ENCODE measurements around the gene SETD4. TPM values are rescaled to one million over a fixed set of nuclear protein-coding genes. Genes with fewer than 3 reads are reported as not detected.

The SETD4 gene
- total RNA-seq, 2 experiments from 2014 or later: 15.5 to 17.4 TPM

GRCh38 chr21:36008505-36008904 is 51.8 kb downstream of the SETD4 start:
- H3K9me3 Mint-ChIP-seq: no peaks in the 10 kb centered on the region
- H3K4me3 Mint-ChIP-seq: no peak overlapping the region
- no peaks in the 10 kb centered on the region for H3K36me3 Mint-ChIP-seq (ENCODE audit: low read depth)
- ChIA-PET POLR2A (no interaction called here), CTCF (no interaction called here)
- peaks cover 13% of the 10 kb centered on the region for H3K27me3 Mint-ChIP-seq
- no peak for DNase-seq
- H3K4me1 Mint-ChIP-seq: no peaks in the 10 kb centered on the region
- no peak overlapping the region for H3K27ac Mint-ChIP-seq

- POLR2A ChIA-PET: no interaction called here
Observed at GRCh38 chr21:36005879-36006400, 54.4 kb downstream of the SETD4 start.

DNA sequence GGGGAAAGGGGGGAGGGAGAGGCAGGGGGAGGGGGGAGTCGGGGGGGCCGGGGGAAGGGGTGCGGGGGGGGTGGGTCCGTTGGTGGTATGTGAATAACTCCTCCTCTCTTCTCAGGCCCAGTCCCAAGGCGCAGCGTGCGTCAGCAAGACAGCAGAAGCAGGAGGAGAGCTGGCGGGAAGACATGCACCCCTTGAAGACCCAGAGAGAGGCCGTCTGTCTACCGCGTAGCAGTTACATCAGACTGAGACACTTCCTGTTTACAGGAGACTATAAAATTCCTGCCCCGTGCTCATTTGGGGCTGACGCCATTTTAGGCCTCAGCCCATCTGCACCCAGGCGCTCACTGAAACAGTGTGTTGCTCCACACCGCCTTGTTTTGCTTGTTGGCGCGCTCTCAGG is 55.3 kb downstream of the SETD4 start:
- no peak overlapping the region for H3K4me3 Mint-ChIP-seq
- H3K36me3 Mint-ChIP-seq (ENCODE audit: low read depth): no peaks in the 10 kb centered on the region
- no peak overlapping the region for H3K27ac Mint-ChIP-seq
- DNase-seq: no peak
- peaks cover 9% of the 10 kb centered on the region for H3K27me3 Mint-ChIP-seq
- H3K4me1 Mint-ChIP-seq: no peaks in the 10 kb centered on the region
- ChIA-PET CTCF (no interaction called here), POLR2A (no interaction called here)
- no peaks in the 10 kb centered on the region for H3K9me3 Mint-ChIP-seq

More at GRCh38 chr21:36005879-36006400, 54.4 kb downstream of the SETD4 start:
- H3K9me3 Mint-ChIP-seq: no peaks in the 10 kb centered on the region
- H3K4me3 Mint-ChIP-seq: no peak overlapping the region
- H3K27ac Mint-ChIP-seq: no peak overlapping the region
- CTCF ChIA-PET: interaction anchor here (1.2 kb wide), 1 partner anchor 107 kb away, joined by 4 read pairs; no protein-coding TSS in a partner anchor
- no peaks in the 10 kb centered on the region for H3K4me1 Mint-ChIP-seq
- H3K36me3 Mint-ChIP-seq (ENCODE audit: low read depth): no peaks in the 10 kb centered on the region
- H3K27me3 Mint-ChIP-seq: peaks cover 8% of the 10 kb centered on the region
- no peak for DNase-seq

GRCh38 chr21:36004441-36004840 is 55.9 kb downstream of the SETD4 start:
- no peaks in the 10 kb centered on the region for H3K4me1 Mint-ChIP-seq
- H3K27me3 Mint-ChIP-seq: peaks cover 12% of the 10 kb centered on the region
- H3K27ac Mint-ChIP-seq: no peak overlapping the region
- no peaks in the 10 kb centered on the region for H3K36me3 Mint-ChIP-seq (ENCODE audit: low read depth)
- CTCF ChIA-PET: no interaction called here
- DNase-seq: no peak
- H3K9me3 Mint-ChIP-seq: no peaks in the 10 kb centered on the region
- POLR2A ChIA-PET: no interaction called here
- no peak overlapping the region for H3K4me3 Mint-ChIP-seq

- CTCF ChIA-PET: no interaction called here
- Mint-ChIP-seq H3K36me3 (ENCODE audit: low read depth) (no peaks in the 10 kb centered on the region), H3K27ac (no peak overlapping the region), H3K4me3 (no peak overlapping the region), H3K9me3 (no peaks in the 10 kb centered on the region), H3K27me3 (peaks cover 11% of the 10 kb centered on the region), H3K4me1 (no peaks in the 10 kb centered on the region)
- POLR2A ChIA-PET: no interaction called here
- DNase-seq: no peak
Observed at GRCh38 chr21:36003776-36004175, 56.5 kb downstream of the SETD4 start.

DNA sequence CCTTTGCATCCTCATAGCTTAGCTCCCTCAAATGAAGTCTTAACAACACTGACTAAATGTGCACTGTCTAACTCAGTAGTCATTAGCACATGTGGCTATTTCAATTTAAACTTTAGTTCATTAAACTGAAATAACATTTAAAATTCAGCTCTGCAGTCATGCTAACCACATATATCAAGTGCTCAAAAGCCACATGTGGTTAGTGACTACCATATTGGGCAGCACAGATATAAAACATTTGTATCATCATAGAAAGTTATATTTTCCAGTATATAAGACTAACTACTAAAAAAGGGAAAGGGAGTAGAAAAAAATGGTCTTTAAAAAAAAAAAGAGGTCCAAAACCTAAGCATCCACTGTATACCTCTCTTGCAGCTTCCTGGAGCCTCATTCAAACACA is 64.1 kb downstream of the SETD4 start:
- peaks cover 3% of the 10 kb centered on the region for H3K9me3 Mint-ChIP-seq
- CTCF ChIA-PET: interaction anchor here (0.6 kb wide), 2 partner anchors 559 to 1113 kb away, joined by 3 to 4 read pairs; no protein-coding TSS in a partner anchor
- H3K4me1 Mint-ChIP-seq: no peaks in the 10 kb centered on the region
- POLR2A ChIA-PET: no interaction called here
- H3K27ac Mint-ChIP-seq: no peak overlapping the region
- no peaks in the 10 kb centered on the region for H3K36me3 Mint-ChIP-seq (ENCODE audit: low read depth)
- H3K27me3 Mint-ChIP-seq: peaks cover 26% of the 10 kb centered on the region
- no peak for DNase-seq
- H3K4me3 Mint-ChIP-seq: no peak overlapping the region

- H3K27me3 Mint-ChIP-seq: peaks cover 26% of the 10 kb centered on the region
- no peak overlapping the region for H3K4me3 Mint-ChIP-seq
- no peaks in the 10 kb centered on the region for H3K4me1 Mint-ChIP-seq
- no peak overlapping the region for H3K27ac Mint-ChIP-seq
- ChIA-PET CTCF (interaction anchor here (0.6 kb wide), 1 partner anchor 1113 kb away, joined by 4 read pairs; no protein-coding TSS in a partner anchor), POLR2A (no interaction called here)
- no peak for DNase-seq
- H3K36me3 Mint-ChIP-seq (ENCODE audit: low read depth): no peaks in the 10 kb centered on the region
- H3K9me3 Mint-ChIP-seq: peaks cover 3% of the 10 kb centered on the region
Observed at GRCh38 chr21:35995522-35996088, 64.7 kb downstream of the SETD4 start.

DNA sequence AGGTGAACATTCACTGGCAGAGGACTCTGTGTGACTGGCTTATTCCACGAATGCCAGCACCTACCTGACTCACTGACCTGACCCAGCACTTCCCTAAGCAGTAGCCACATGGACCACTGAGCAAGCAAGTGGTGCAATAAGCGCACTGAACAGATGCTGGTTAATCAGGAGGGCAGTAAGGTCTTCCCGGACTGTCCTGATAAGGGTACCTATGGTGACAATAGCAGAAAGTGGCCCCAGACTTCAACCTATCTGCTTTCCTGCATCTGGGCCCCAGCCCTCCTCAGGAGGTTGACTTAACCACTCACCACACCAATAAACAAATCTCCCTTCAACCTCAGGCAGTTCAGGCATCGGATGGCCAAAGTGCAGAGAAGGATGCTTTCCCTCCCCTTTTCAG is 65.7 kb downstream of the SETD4 start:
- no peaks in the 10 kb centered on the region for H3K4me1 Mint-ChIP-seq
- DNase-seq: no peak
- H3K9me3 Mint-ChIP-seq: peaks cover 3% of the 10 kb centered on the region
- POLR2A ChIA-PET: no interaction called here
- H3K36me3 Mint-ChIP-seq (ENCODE audit: low read depth): no peaks in the 10 kb centered on the region
- H3K4me3 Mint-ChIP-seq: no peak overlapping the region
- H3K27me3 Mint-ChIP-seq: peaks cover 20% of the 10 kb centered on the region
- CTCF ChIA-PET: no interaction called here
- H3K27ac Mint-ChIP-seq: no peak overlapping the region

DNA sequence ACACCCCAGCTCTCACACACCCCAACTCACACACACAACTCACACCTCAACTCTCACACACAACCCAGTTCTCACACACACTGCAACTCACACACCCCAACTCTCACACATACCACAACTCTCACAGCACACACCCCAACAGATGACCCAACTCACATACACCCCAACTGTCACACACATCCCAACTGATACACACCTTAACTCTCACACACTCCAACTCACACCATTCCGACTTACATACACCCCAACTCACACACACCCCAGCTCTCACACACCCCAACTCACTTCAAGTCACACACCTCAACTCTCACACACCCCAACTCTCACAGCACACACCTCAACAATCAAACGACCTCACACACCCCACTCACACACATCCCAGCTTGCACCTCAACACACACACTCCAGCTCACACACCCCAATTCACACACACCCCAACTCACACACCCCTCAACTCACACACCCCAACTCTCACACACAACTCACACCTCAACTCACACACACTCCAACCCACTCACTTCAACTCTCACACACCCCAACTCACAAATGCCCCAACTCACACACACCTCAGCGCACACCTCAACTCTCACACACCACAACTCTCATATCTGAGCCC is 66.3 kb downstream of the SETD4 start:
- ChIA-PET CTCF (no interaction called here), POLR2A (no interaction called here)
- H3K36me3 Mint-ChIP-seq (ENCODE audit: low read depth): no peaks in the 10 kb centered on the region
- no peak overlapping the region for H3K4me3 Mint-ChIP-seq
- peaks cover 20% of the 10 kb centered on the region for H3K27me3 Mint-ChIP-seq
- no peak for DNase-seq
- no peak overlapping the region for H3K27ac Mint-ChIP-seq
- H3K4me1 Mint-ChIP-seq: no peaks in the 10 kb centered on the region
- peaks cover 3% of the 10 kb centered on the region for H3K9me3 Mint-ChIP-seq

DNA sequence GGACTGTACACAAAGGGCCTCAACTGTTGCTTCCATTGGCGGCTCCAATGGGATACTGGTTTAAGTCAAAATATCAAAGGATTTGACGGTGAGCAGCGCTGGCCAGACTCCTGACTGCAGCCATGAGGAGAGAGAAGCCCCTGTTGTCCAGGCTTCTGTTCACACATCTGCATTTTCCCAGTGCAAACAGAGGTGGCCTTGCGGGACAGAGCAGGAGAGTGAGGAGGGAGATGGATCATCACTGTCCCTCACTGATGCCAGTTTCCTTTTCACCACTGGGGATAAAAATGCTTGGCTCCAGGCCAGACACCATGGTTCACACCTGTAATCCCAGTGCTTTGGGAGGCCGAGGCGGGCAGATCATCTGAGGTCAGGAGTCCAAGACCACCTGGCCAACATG is 69.2 kb downstream of the SETD4 start:
- no peaks in the 10 kb centered on the region for H3K4me1 Mint-ChIP-seq
- H3K9me3 Mint-ChIP-seq: peaks cover 3% of the 10 kb centered on the region
- POLR2A ChIA-PET: no interaction called here
- no peak overlapping the region for H3K27ac Mint-ChIP-seq
- no peak overlapping the region for H3K4me3 Mint-ChIP-seq
- peaks cover 19% of the 10 kb centered on the region for H3K27me3 Mint-ChIP-seq
- H3K36me3 Mint-ChIP-seq (ENCODE audit: low read depth): no peaks in the 10 kb centered on the region
- CTCF ChIA-PET: no interaction called here
- DNase-seq: no peak

DNA sequence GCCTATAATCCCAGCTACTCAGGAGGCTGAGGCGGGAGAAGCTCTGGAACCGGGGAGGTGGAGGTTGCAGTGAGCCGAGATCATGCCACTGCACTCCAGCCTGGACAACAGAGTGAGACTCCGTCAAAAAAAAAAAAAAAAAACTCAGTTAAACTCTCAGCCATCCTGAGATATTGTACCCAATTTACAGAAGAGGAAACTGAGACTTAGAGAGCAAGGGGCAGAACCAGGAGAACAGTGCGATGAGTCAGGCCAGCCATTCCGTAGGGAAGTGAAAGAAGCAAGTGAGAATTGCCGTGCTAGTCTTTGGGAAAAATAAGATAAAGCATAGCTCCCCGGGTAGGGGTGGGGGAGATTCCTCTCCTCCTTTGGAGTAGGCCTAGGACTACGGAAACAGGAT is 69.7 kb downstream of the SETD4 start:
- H3K4me1 Mint-ChIP-seq: no peaks in the 10 kb centered on the region
- peaks cover 3% of the 10 kb centered on the region for H3K9me3 Mint-ChIP-seq
- CTCF ChIA-PET: no interaction called here
- DNase-seq: no peak
- H3K27me3 Mint-ChIP-seq: peaks cover 19% of the 10 kb centered on the region
- no peak overlapping the region for H3K27ac Mint-ChIP-seq
- H3K4me3 Mint-ChIP-seq: no peak overlapping the region
- H3K36me3 Mint-ChIP-seq (ENCODE audit: low read depth): no peaks in the 10 kb centered on the region
- POLR2A ChIA-PET: no interaction called here

GRCh38 chr21:35989138-35989735 is 71.1 kb downstream of the SETD4 start:
- Mint-ChIP-seq H3K27ac (no peak overlapping the region), H3K4me1 (no peaks in the 10 kb centered on the region), H3K4me3 (no peak overlapping the region), H3K27me3 (peaks cover 15% of the 10 kb centered on the region), H3K36me3 (ENCODE audit: low read depth) (no peaks in the 10 kb centered on the region), H3K9me3 (no peaks in the 10 kb centered on the region)
- ChIA-PET POLR2A (no interaction called here), CTCF (no interaction called here)
- no peak for DNase-seq

- Mint-ChIP-seq H3K9me3 (no peaks in the 10 kb centered on the region), H3K4me3 (no peak overlapping the region), H3K36me3 (ENCODE audit: low read depth) (no peaks in the 10 kb centered on the region), H3K27me3 (peaks cover 15% of the 10 kb centered on the region), H3K27ac (no peak overlapping the region), H3K4me1 (no peaks in the 10 kb centered on the region)
- CTCF ChIA-PET: interaction anchor here (0.7 kb wide), 1 partner anchor 81 kb away, joined by 4 read pairs; no protein-coding TSS in a partner anchor
- DNase-seq: no peak
- POLR2A ChIA-PET: no interaction called here
Observed at GRCh38 chr21:35988416-35989137, 71.7 kb downstream of the SETD4 start.

Data from activated CD4-positive, alpha-beta memory T cell treated with anti-CD3 and anti-CD28 coated beads, Interleukin-2, amount 10 ng/mL, durations not matched to agents 7 days and 5 days (primary cell).